HepG2 (cell line): ENCODE data around the gene LHFPL2. TPM values are rescaled to one million over a fixed set of nuclear protein-coding genes. Genes with fewer than 3 reads are reported as not detected.

ENCODE experiments used
- ATAC-seq: fragments of 200-7000 bp; cut with Tn5 transposase; 3 replicates; pipeline ENCODE4 v1.9.1; 2020; ENCODE audit warnings: mild to moderate bottlenecking, moderate library complexity
- BruUV-seq: library from RNA; stranded (reverse); fragments of 400-500 nt; replicated peaks from 2 replicates; lab custom pipeline; 2021; lab: Mats Ljungman, UMichigan
- CTCF ChIA-PET: fragments of 300-600 bp; formaldehyde crosslinking; extraction: SDS; loops from one replicate; lab custom pipeline; 2021; ENCODE audit warnings: low total read pairs, inconsistent platforms, low intra/inter-chr PET ratio; lab: Yijun Ruan, JAX
- POLR2A ChIA-PET: fragments of 350-600 bp; sonication (Branson Sonifier 250); formaldehyde crosslinking; loops from one replicate; lab custom pipeline; 2020; ENCODE audit warnings: antibody characterized with exemption, inconsistent platforms; lab: Yijun Ruan, JAX
- DNase-seq: peaks from one replicate; pipeline ENCODE4 v3.0.0-alpha.2; 2015; ENCODE audit warnings: low spot score
- FAIRE-seq: peaks from 3 replicates; lab custom pipeline; 2011; peaks lifted over from hg19 to GRCh38; lab: Jason Lieb, UNC
- H2AFZ ChIP-seq: one replicate; pipeline ENCODE4 v1.6.1; 2011; ENCODE audit warnings: low read length, inconsistent platforms
- H3K27ac ChIP-seq: fragments of 300-600 bp; 3 replicates; pipeline ENCODE4 v1.8.0; 2011; ENCODE audit warnings: mixed run types, mild to moderate bottlenecking, mixed read lengths, low read length, inconsistent platforms; ENCODE audit not compliant: insufficient read depth; ENCODE audit errors: extremely low read length
- H3K27me3 ChIP-seq, 2 experiments: fragments of 200-600 bp in 1 of 2; 2 replicates in 1 of 2; 3 replicates in 1 of 2; pipeline versions ENCODE4 v1.6.0 to v1.8.0; 2011; ENCODE audit warnings: low read length in 2 of 2, mild to moderate bottlenecking in 2 of 2, moderate library complexity in 2 of 2, inconsistent platforms in 1 of 2; ENCODE audit not compliant: insufficient read depth in 2 of 2, control insufficient read depth in 1 of 2
- H3K36me3 ChIP-seq, 2 experiments: fragments of 200-600 bp in 1 of 2; replicated peaks in 1 of 2; 2 replicates in 1 of 2; 3 replicates in 1 of 2; pipeline versions ENCODE4 v1.5.1 to v1.8.0; 2011; ENCODE audit warnings: low read length in 2 of 2, inconsistent platforms in 1 of 2; ENCODE audit not compliant: insufficient read depth in 2 of 2, control insufficient read depth in 1 of 2
- H3K4me1 ChIP-seq: 2 replicates; pipeline ENCODE4 v1.5.1; 2012; ENCODE audit warnings: low read length, inconsistent platforms; ENCODE audit not compliant: insufficient read depth
- H3K4me2 ChIP-seq: 2 replicates; pipeline ENCODE4 v1.6.0; 2011; ENCODE audit warnings: low read depth, low read length, inconsistent platforms
- H3K4me3 ChIP-seq, 3 experiments: fragments of 200-600 bp in 1 of 3; sonication (generic), shearing (Covaris generic) in 1 of 3; replicated peaks in 1 of 3; 2 replicates each; pipeline ENCODE4 v1.5.1; 2011 to 2016; ENCODE audit warnings: low read length in 3 of 3, inconsistent platforms in 2 of 3, low read depth in 2 of 3, mild to moderate bottlenecking in 2 of 3, control low read depth in 1 of 3, mixed read lengths in 1 of 3; ENCODE audit not compliant: insufficient read depth in 1 of 3
- H3K79me2 ChIP-seq: one replicate; pipeline ENCODE4 v1.6.1; 2011; ENCODE audit warnings: low read length, inconsistent platforms; ENCODE audit not compliant: insufficient read depth
- H3K9ac ChIP-seq: 2 replicates; pipeline ENCODE4 v1.6.0; 2011; ENCODE audit warnings: mild to moderate bottlenecking, low read depth, low read length, inconsistent platforms; ENCODE audit not compliant: insufficient read depth
- H3K9me3 ChIP-seq: 2 replicates; pipeline ENCODE4 v1.5.1; 2012; ENCODE audit warnings: mild to moderate bottlenecking, low read length
- H4K20me1 ChIP-seq: 2 replicates; pipeline ENCODE4 v1.6.0; 2011; ENCODE audit warnings: inconsistent platforms, mild to moderate bottlenecking, low read length, moderate library complexity; ENCODE audit not compliant: insufficient read depth
- KAT8 ChIP-seq: IDR thresholded peaks from 2 replicates; pipeline ENCODE4 v1.6.1; 2016; ENCODE audit warnings: missing genetic modification reagents, missing compliant biosample characterization
- MATR3 ChIP-seq: sonication (generic); formaldehyde crosslinking; IDR thresholded peaks from 2 replicates; pipeline ENCODE4 v1.4.0; 2020; ENCODE audit warnings: missing genetic modification reagents
- SAP130 ChIP-seq: IDR thresholded peaks from 2 replicates; pipeline ENCODE4 v1.6.1; 2016; ENCODE audit warnings: low read depth
- SSRP1 ChIP-seq: IDR thresholded peaks from 2 replicates; pipeline ENCODE4 v1.6.1; 2016; ENCODE audit warnings: control low read depth
- ZFP62 ChIP-seq: sonication (generic); formaldehyde crosslinking; IDR thresholded peaks from 2 replicates; pipeline ENCODE4 v1.4.0; 2020; ENCODE audit warnings: missing genetic modification reagents
- ZNF234 ChIP-seq: sonication (generic); formaldehyde crosslinking; conservative IDR thresholded peaks from 2 replicates; pipeline ENCODE4 v1.5.1; 2020; ENCODE audit warnings: mild to moderate bottlenecking, missing genetic modification reagents
- ZNF326 ChIP-seq: sonication (generic); formaldehyde crosslinking; IDR thresholded peaks from 2 replicates; pipeline ENCODE4 v1.4.0; 2020; ENCODE audit warnings: missing genetic modification reagents, borderline replicate concordance
- ZNF629 ChIP-seq: sonication (generic); formaldehyde crosslinking; conservative IDR thresholded peaks from 2 replicates; pipeline ENCODE4 v1.5.0; 2020; ENCODE audit warnings: missing genetic modification reagents
- ZNF782 ChIP-seq: sonication (generic); formaldehyde crosslinking; IDR thresholded peaks from 2 replicates; pipeline ENCODE4 v1.4.0; 2020; ENCODE audit warnings: missing genetic modification reagents, mild to moderate bottlenecking, borderline replicate concordance
- WGBS: methylation state at CpG from one replicate; pipeline ENCODE4 v1.1.6; 2017; ENCODE audit warnings: low lambda C conversion rate; 5-methylcytosine and 5-hydroxymethylcytosine counted together
- in situ Hi-C: cut with HindIII; loops from 2 replicates; pipeline ENCODE4 v1.10.0; 2017; ENCODE audit warnings: low pct_unique_long_range_greater_than_20kb; ENCODE audit not compliant: extremely low pct_ligation_motif_present
- intact Hi-C: fragments of 100-400 bp; cut with micrococcal nuclease; formaldehyde crosslinking; loops from one replicate; pipeline ENCODE4 v1.10.0; 2022; ENCODE audit not compliant: unreplicated experiment
- polyA plus RNA-seq, 8 experiments: library from polyadenylated mRNA; depleted of rRNA in 3 of 8; stranded (reverse) in 7 of 8; unstranded in 1 of 8; fragments of >200 nt; fragmentation: Illumina TruSeq in 4 of 8; extraction: Trizol in 4 of 8; gene quantifications; 2 replicates each; pipeline versions ENCODE4 v1.2.1 to v1.2.3, GENCODE V29; 2011 to 2016; ENCODE audit warnings: low read depth in 4 of 8, missing spikeins in 1 of 8, mixed read lengths in 1 of 8; ENCODE audit not compliant: insufficient read depth in 1 of 8
- total RNA-seq, 5 experiments: library from RNA; depleted of rRNA; stranded (reverse); fragments of >200 nt; fragmentation: Illumina TruSeq; extraction: Trizol; gene quantifications; 2 replicates each; pipeline ENCODE4 v1.2.3, GENCODE V29; 2016; ENCODE audit warnings: low read depth in 1 of 5
- TF ChIP-seq, protein P1 (sequence below): sonication (generic); formaldehyde crosslinking; IDR thresholded peaks from 2 replicates; pipeline ENCODE4 v1.4.0; 2020; ENCODE audit warnings: missing genetic modification reagents
- TF ChIP-seq, protein P2 (sequence below): IDR thresholded peaks from 2 replicates; pipeline ENCODE4 v1.6.1; 2012; ENCODE audit warnings: inconsistent platforms
- TF ChIP-seq, protein P3 (sequence below): sonication (generic); formaldehyde crosslinking; IDR thresholded peaks from 2 replicates; pipeline ENCODE4 v1.4.0; 2020; ENCODE audit warnings: missing genetic modification reagents
- TF ChIP-seq, protein P4 (sequence below): sonication (generic); formaldehyde crosslinking; IDR thresholded peaks from 2 replicates; pipeline ENCODE4 v1.5.0; 2020; ENCODE audit warnings: missing genetic modification reagents
- TF ChIP-seq, protein P5 (sequence below): sonication (generic); formaldehyde crosslinking; IDR thresholded peaks from 2 replicates; pipeline ENCODE4 v1.4.0; 2020; ENCODE audit warnings: mild to moderate bottlenecking, low read depth, missing genetic modification reagents
- TF ChIP-seq, protein P6 (sequence below): sonication (generic); formaldehyde crosslinking; IDR thresholded peaks from 2 replicates; pipeline ENCODE4 v1.5.1; 2020; ENCODE audit warnings: mild to moderate bottlenecking, missing genetic modification reagents

The LHFPL2 gene
- total and polyA plus RNA-seq, 2 of the 13 experiments (the other 11 are each of a cell fraction or from before 2014, with no cell fraction given): 6.0 to 20.0 TPM

- Histone ChIP-seq H3K79me2 (peaks cover 26% of the 10 kb centered on the region), H3K4me2 (no peak overlapping the region), H3K4me1 (peaks cover 33% of the 10 kb centered on the region), H3K9ac (no peak overlapping the region), H3K9me3 (no peaks in the 10 kb centered on the region), H3K4me3 (no peak overlapping the region), H2AFZ (no peak overlapping the region), H3K27me3 (no peaks in the 10 kb centered on the region), H3K27ac (no peak overlapping the region)
- ChIA-PET POLR2A (no interaction called here), CTCF (no interaction called here)
- no TSS peak for BruUV-seq
- ATAC-seq (no peak), FAIRE-seq (no peak)
- in situ Hi-C loops: no loop called here
- TF ChIP-seq, protein P1, sequence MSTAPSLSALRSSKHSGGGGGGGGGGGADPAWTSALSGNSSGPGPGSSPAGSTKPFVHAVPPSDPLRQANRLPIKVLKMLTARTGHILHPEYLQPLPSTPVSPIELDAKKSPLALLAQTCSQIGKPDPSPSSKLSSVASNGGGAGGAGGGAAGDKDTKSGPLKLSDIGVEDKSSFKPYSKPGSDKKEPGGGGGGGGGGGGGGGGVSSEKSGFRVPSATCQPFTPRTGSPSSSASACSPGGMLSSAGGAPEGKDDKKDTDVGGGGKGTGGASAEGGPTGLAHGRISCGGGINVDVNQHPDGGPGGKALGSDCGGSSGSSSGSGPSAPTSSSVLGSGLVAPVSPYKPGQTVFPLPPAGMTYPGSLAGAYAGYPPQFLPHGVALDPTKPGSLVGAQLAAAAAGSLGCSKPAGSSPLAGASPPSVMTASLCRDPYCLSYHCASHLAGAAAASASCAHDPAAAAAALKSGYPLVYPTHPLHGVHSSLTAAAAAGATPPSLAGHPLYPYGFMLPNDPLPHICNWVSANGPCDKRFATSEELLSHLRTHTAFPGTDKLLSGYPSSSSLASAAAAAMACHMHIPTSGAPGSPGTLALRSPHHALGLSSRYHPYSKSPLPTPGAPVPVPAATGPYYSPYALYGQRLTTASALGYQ (CRISPR knock-in tag): no peak
- TF ChIP-seq, protein P2, sequence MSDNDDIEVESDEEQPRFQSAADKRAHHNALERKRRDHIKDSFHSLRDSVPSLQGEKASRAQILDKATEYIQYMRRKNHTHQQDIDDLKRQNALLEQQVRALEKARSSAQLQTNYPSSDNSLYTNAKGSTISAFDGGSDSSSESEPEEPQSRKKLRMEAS: no peak
- TF ChIP-seq ZNF782 (CRISPR knock-in tag) (no peak), MATR3 (CRISPR knock-in tag) (no peak), ZNF234 (CRISPR knock-in tag) (no peak), SSRP1 (CRISPR knock-in tag) (no peak), ZFP62 (CRISPR knock-in tag) (no peak), ZNF326 (CRISPR knock-in tag) (no peak), ZNF629 (CRISPR knock-in tag) (no peak), KAT8 (no peak), SAP130 (CRISPR knock-in tag) (no peak)
- TF ChIP-seq, protein P3, sequence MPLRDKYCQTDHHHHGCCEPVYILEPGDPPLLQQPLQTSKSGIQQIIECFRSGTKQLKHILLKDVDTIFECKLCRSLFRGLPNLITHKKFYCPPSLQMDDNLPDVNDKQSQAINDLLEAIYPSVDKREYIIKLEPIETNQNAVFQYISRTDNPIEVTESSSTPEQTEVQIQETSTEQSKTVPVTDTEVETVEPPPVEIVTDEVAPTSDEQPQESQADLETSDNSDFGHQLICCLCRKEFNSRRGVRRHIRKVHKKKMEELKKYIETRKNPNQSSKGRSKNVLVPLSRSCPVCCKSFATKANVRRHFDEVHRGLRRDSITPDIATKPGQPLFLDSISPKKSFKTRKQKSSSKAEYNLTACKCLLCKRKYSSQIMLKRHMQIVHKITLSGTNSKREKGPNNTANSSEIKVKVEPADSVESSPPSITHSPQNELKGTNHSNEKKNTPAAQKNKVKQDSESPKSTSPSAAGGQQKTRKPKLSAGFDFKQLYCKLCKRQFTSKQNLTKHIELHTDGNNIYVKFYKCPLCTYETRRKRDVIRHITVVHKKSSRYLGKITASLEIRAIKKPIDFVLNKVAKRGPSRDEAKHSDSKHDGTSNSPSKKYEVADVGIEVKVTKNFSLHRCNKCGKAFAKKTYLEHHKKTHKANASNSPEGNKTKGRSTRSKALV (CRISPR knock-in tag): no peak
- TF ChIP-seq, protein P4, sequence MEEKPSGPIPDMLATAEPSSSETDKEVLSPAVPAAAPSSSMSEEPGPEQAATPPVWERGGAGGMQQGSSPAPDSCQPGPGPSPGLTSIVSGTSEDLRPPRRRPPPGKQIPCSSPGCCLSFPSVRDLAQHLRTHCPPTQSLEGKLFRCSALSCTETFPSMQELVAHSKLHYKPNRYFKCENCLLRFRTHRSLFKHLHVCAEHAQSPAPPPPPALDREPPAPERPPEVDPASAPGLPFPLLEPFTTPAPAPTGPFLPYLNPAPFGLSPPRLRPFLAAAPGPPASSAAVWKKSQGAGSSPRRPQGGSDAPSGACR (CRISPR knock-in tag): no peak
- TF ChIP-seq, protein P5, sequence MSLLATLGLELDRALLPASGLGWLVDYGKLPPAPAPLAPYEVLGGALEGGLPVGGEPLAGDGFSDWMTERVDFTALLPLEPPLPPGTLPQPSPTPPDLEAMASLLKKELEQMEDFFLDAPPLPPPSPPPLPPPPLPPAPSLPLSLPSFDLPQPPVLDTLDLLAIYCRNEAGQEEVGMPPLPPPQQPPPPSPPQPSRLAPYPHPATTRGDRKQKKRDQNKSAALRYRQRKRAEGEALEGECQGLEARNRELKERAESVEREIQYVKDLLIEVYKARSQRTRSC (CRISPR knock-in tag): no peak
- TF ChIP-seq, protein P6, sequence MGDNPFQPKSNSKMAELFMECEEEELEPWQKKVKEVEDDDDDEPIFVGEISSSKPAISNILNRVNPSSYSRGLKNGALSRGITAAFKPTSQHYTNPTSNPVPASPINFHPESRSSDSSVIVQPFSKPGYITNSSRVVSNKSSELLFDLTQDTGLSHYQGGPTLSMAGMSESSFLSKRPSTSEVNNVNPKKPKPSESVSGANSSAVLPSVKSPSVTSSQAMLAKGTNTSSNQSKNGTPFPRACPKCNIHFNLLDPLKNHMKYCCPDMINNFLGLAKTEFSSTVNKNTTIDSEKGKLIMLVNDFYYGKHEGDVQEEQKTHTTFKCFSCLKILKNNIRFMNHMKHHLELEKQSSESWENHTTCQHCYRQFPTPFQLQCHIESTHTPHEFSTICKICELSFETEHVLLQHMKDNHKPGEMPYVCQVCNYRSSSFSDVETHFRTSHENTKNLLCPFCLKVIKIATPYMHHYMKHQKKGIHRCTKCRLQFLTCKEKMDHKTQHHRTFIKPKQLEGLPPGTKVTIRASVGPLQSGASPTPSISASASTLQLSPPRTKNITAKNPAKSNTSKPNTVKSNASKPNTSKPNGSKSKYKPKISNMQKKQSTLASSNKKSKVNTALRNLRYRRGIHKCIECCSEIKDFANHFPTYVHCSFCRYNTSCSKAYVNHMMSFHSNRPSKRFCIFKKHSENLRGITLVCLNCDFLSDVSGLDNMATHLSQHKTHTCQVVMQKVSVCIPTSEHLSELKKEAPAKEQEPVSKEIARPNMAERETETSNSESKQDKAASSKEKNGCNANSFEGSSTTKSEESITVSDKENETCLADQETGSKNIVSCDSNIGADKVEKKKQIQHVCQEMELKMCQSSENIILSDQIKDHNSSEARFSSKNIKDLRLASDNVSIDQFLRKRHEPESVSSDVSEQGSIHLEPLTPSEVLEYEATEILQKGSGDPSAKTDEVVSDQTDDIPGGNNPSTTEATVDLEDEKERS (CRISPR knock-in tag): no peak
- TF ChIP-seq, all 625 proteins: peak for 0
- WGBS: 82% methylated on average over 5 of the region's 5 CpGs
- Histone ChIP-seq H4K20me1 (no peaks in the 10 kb centered on the region), H3K36me3 (peaks cover 24 to 74% of the 10 kb centered on the region in 2 experiments)
- DNase-seq: no peak
- intact Hi-C loops: no loop called here
These were observed 20.1 kb downstream of the LHFPL2 start for GRCh38 chr5:78628270-78628992.
